ENCODE results near the gene KLHL21. TPM values are rescaled to one million over a fixed set of nuclear protein-coding genes. Genes with fewer than 3 reads are reported as not detected.

The KLHL21 gene
- total and polyA plus RNA-seq, 9 of the 15 experiments (the other 6 are each of a cell fraction or from before 2014, with no cell fraction given) = 2.1 to 42.1 (median 17.5) TPM

GRCh38 chr1:6614929-6615785 is 12.5 kb upstream of the KLHL21 start:
- ATAC-seq (no peak), DNase-seq (ENCODE audit: extremely low read depth in 1 of 4, low spot score in 3 of 4) (peak in 1 of 4 experiments; percentile 41), FAIRE-seq (no peak)
- POLR2A ChIA-PET = interaction anchor here (0.6 to 1.7 kb wide), 12 partner anchors 9 to 63 kb away, joined by 3 to 11 read pairs (median 4); partner anchors contain the start of genes NOL9, TAS1R1 and THAP3
- Histone ChIP-seq H3K36me3 (ENCODE audit: control insufficient read depth, insufficient read depth, low read length) (peaks cover 40% of the 10 kb centered on the region; the same call in 2 of the 3 replicates), H3K9me3 (replicated peaks; ENCODE audit: control insufficient read depth, insufficient read depth, low read depth, low read length) (no peaks in the 10 kb centered on the region), H3K4me2 (ENCODE audit: insufficient read depth, low read length) (peak overlapping the region; percentile 83), H4K20me1 (replicated peaks; ENCODE audit: control insufficient read depth, insufficient read depth, low read length) (peaks cover 19% of the 10 kb centered on the region), H3K4me3 (peak overlapping the region; percentile 97), H3K27ac (ENCODE audit: extremely low read depth, low read depth, low read length) (peak overlapping the region; percentile 93), H3K27me3 (ENCODE audit: control insufficient read depth in 2 of 2, insufficient read depth in 2 of 2, low read length in 2 of 2) (no peaks in the 10 kb centered on the region), H2AFZ (ENCODE audit: low read depth, low read length) (no peak overlapping the region), H3K79me2 (ENCODE audit: control insufficient read depth, insufficient read depth, low read length) (peaks cover 79% of the 10 kb centered on the region), H3K9ac (ENCODE audit: insufficient read depth in 1 of 2, low read depth in 2 of 2, low read length in 2 of 2) (peak overlapping the region; percentile 73 to 97), H3K4me1 (replicated peaks in 1 of 2; ENCODE audit: control insufficient read depth in 2 of 2, insufficient read depth in 2 of 2, low read length in 2 of 2) (peaks cover 14 to 39% of the 10 kb centered on the region in 2 experiments), H3K9me1 (ENCODE audit: control insufficient read depth, insufficient read depth, low read length) (peaks cover 3% of the 10 kb centered on the region)
- WGBS (ENCODE audit: insufficient coverage, low coverage, missing lambda C conversion rate) = 1% methylated on average over 50 of the region's 82 CpGs
- no TSS peak for BruUV-seq (replicated peaks)
- intact Hi-C loops (cut with micrococcal nuclease) = no loop called here
- in situ Hi-C loops (cut with MboI) = no loop called here
- CTCF ChIA-PET (ENCODE audit: low intra/inter-chr PET ratio) = no interaction called here
- TF ChIP-seq BRD9 (IDR thresholded peaks at IDR 0.05; ENCODE audit: low read depth, partially characterized antibody) (no peak), CREB3L1 (IDR thresholded peaks at IDR 0.05; ENCODE audit: borderline replicate concordance, low read depth) (no peak), PML (IDR thresholded peaks at IDR 0.05; ENCODE audit: low read length) (no peak), SMARCC2 (IDR thresholded peaks at IDR 0.05; ENCODE audit: low read depth) (no peak), NFYB (IDR thresholded peaks at IDR 0.05; ENCODE audit: extremely low read depth, insufficient read length) (no peak), IRF2 (CRISPR knock-in tag; IDR thresholded peaks at IDR 0.05) (no peak), STAT5A (IDR thresholded peaks at IDR 0.05; ENCODE audit: borderline replicate concordance, low read length) (no peak), ATF2 (CRISPR knock-in tag; IDR thresholded peaks at IDR 0.05) (no peak), CREB5 (CRISPR knock-in tag; IDR thresholded peaks at IDR 0.05) (no peak), ZBTB7A (IDR thresholded peaks at IDR 0.05; ENCODE audit: borderline replicate concordance, control insufficient read depth, low read depth, low read length) (peak; percentile 82), NFRKB (IDR thresholded peaks at IDR 0.05; ENCODE audit: low read depth) (no peak), MNT (conservative IDR thresholded peaks at IDR 0.05) (0 out of 4 replicates have a peak, but pooled peaks of 1 of the 2 experiments have one; percentile 18), NCOA2 (IDR thresholded peaks at IDR 0.05; ENCODE audit: partially characterized antibody in 2 of 2) (no peak), MLX (CRISPR knock-in tag; conservative IDR thresholded peaks at IDR 0.05) (no peak)
